ENCODE results near the gene TAF1C.

Gene TAF1C

DNA sequence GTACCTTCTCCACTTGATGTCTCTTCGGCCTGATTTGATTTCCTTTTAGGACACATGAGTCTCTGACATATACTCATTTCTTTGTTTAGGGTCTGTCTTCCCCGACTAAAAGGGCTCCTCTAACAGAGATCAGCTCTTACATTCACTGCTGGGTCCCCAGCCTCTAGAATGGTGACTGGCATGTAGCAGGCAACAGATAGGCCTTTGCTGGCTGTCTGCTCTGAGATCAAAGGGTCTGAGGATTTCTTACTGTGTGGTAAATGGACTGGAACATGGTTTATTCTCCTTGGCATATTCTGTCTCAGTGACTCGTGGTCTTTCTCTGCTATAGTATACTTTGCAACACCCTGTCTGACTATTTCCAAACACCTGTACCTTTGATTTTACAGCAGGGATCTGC, 25.1 kb downstream of the TAF1C start:
- Mint-ChIP-seq H3K27ac (no peak overlapping the region), H3K27me3 (peaks cover 52% of the 10 kb centered on the region), H3K4me3 (no peak overlapping the region), H3K4me1 (peaks cover 11% of the 10 kb centered on the region), H3K9me3 (no peaks in the 10 kb centered on the region)
- DNase-seq (no peak), ATAC-seq (no peak)

DNA sequence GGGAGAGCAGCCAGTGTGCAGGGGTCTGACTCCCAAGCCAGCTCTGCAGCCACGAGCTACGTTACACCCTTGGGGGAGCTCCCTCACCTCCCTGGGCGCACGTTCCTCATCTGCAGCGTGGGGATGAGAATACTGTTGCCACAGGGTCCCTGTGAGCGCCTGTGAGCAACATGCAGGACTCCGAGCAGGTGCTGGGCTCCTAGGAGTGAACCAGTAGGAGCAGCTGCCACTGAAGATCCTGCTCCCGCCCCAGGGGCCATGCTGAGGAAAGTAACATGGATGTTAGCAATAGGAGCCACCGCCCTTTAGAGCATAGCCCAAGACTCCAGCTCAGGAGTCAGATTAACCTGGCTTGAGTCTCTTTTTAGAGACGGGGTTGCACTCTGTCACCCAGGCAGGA, 25.8 kb downstream of the TAF1C start:
- Mint-ChIP-seq H3K4me1 (peaks cover 17% of the 10 kb centered on the region), H3K27me3 (peaks cover 59% of the 10 kb centered on the region), H3K9me3 (no peaks in the 10 kb centered on the region), H3K27ac (no peak overlapping the region), H3K4me3 (no peak overlapping the region)
- no peak for ATAC-seq
- DNase-seq, result no peak

- Mint-ChIP-seq H3K9me3 (no peaks in the 10 kb centered on the region), H3K27me3 (peaks cover 56% of the 10 kb centered on the region), H3K4me3 (no peak overlapping the region), H3K4me1 (peaks cover 17% of the 10 kb centered on the region), H3K27ac (no peak overlapping the region)
- ATAC-seq (no peak), DNase-seq (no peak)
Observed at GRCh38 chr16:84159800-84160199, 27.1 kb downstream of the TAF1C start.

DNA sequence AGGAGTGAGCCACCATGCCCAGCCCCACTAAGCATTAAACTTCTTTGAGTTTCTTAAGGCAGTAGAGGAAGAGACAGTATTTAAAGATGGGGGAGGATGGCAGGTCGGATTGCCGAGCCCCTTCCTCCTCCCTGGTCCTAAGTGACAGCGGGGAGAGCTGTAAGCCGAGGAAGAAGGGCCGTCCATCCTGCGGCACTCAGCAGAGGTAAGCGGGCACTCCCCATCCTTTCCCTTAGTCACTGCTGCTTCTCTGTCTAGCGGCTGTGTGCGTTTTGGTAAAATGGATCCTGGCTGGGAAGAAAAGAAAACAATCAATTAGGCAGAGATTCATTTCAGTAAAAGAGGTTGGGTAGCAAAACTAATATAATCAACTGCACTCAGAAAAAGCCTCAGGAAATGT, 27.9 kb downstream of the TAF1C start:
- H3K27ac Mint-ChIP-seq, result peak overlapping the region in 1 of 2 donors; percentile 59
- ATAC-seq (no peak), DNase-seq (no peak)
- no peak overlapping the region for H3K4me3 Mint-ChIP-seq
- H3K9me3 Mint-ChIP-seq, result no peaks in the 10 kb centered on the region
- peaks cover 48% of the 10 kb centered on the region for H3K27me3 Mint-ChIP-seq
- peaks cover 17% of the 10 kb centered on the region for H3K4me1 Mint-ChIP-seq

DNA sequence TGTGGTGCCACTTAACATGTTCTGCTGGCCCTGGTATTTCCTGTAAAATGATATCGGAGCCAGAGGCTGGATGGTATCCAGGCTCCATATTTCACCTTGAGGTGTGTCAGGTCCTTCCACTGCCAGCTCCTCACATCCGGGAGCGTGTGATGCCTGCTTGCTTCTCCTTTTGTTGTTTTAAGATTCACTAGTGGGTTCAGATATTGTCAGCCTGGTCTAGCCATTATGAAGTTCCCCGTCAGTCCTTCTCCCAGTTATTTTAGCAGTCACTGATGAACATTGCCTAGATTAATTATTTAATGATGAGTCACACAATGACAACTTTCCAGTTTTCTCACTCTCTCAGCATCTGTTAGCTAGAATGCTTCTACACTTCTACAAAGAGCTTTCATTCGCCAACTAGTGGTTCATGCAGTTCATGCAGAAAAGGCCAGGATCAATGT, 30.5 kb downstream of the TAF1C start:
- ATAC-seq (no peak), DNase-seq (no peak)
- Mint-ChIP-seq H3K27me3 (peaks cover 40% of the 10 kb centered on the region), H3K27ac (no peak overlapping the region), H3K9me3 (no peaks in the 10 kb centered on the region), H3K4me1 (peaks cover 17% of the 10 kb centered on the region), H3K4me3 (no peak overlapping the region)

- H3K9me3 Mint-ChIP-seq, result no peaks in the 10 kb centered on the region
- ATAC-seq (no peak), DNase-seq (no peak)
- peaks cover 17% of the 10 kb centered on the region for H3K4me1 Mint-ChIP-seq
- peaks cover 45% of the 10 kb centered on the region for H3K27me3 Mint-ChIP-seq
- peak overlapping the region in 1 of 2 donors; percentile 8 for H3K27ac Mint-ChIP-seq
- no peak overlapping the region for H3K4me3 Mint-ChIP-seq
Observed at GRCh38 chr16:84155771-84156170, 31.1 kb downstream of the TAF1C start.

DNA sequence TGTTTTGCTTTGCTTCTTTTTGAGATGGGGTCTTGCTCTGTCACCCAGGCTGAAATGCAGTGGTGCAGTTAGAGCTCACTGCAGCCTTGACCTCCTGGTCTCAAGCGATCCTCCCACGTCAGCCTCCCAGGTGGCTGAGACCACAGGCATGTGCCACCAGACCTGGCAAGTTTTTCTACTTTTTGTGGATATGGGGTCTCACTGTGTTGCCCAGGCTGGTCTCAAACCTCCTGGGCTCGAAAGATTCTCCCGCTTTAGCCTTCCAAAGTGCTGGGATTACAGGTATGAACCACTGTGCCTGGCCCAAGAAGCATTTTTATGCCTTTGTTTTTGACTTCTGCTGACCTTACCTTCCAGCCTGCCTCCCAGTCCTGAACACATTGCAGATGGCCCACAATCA, 31.6 kb downstream of the TAF1C start:
- no peak overlapping the region for H3K4me3 Mint-ChIP-seq
- no peak for ATAC-seq
- H3K4me1 Mint-ChIP-seq, result peaks cover 17% of the 10 kb centered on the region
- no peak overlapping the region for H3K27ac Mint-ChIP-seq
- H3K9me3 Mint-ChIP-seq, result no peaks in the 10 kb centered on the region
- H3K27me3 Mint-ChIP-seq, result peaks cover 48% of the 10 kb centered on the region
- DNase-seq, result no peak

- no peak overlapping the region for H3K4me3 Mint-ChIP-seq
Observed at GRCh38 chr16:84153660-84154214, 33.1 kb downstream of the TAF1C start.

GRCh38 chr16:84150926-84151325, 35.9 kb downstream of the TAF1C start:
- Mint-ChIP-seq H3K9me3 (no peaks in the 10 kb centered on the region), H3K27me3 (peaks cover 26% of the 10 kb centered on the region), H3K4me3 (no peak overlapping the region), H3K4me1 (no peaks in the 10 kb centered on the region), H3K27ac (no peak overlapping the region)
- DNase-seq (no peak), ATAC-seq (no peak)

More at GRCh38 chr16:84153660-84154214, 33.1 kb downstream of the TAF1C start:
- ATAC-seq, result no peak
- H3K9me3 Mint-ChIP-seq, result no peaks in the 10 kb centered on the region
- DNase-seq, result no peak
- no peak overlapping the region for H3K27ac Mint-ChIP-seq
- peaks cover 12% of the 10 kb centered on the region for H3K4me1 Mint-ChIP-seq
- H3K27me3 Mint-ChIP-seq, result peaks cover 39% of the 10 kb centered on the region

DNA sequence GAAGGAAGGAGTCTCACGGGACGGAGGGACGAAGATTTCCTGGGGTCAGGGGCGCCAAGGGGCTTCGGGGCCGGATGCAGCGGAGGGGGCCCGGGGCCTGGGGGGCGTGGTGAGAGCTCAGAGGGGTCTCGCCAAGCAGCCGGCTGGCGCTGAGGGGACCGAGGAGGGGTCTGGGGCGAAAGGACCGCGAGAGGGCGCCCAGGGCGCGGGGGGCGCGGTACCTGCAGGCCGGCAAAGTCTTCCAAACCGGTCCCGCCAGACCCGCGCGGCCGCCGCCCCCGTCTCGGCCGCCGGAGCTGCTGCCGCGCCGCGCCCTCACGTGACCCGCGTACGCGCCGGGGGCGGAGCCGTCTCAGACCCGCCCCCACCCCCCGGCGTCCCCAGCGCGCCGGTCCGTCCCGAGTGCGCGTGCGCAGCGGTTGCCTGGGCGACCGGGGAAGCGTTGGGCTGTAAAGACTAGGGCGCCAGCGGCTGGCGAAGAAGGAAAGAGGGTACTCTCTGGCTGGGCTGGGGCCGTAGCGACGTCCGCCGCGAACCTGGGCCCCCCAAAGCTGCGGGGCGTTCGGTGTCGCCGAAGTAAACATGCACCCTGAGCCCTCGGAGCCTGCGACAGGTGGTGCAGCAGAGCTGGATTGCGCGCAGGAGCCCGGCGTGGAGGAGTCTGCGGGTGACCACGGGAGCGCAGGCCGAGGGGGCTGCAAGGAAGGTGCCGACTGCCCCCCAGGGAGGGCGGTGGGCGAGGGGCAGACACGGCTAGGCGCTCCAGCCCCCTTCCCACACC, 41.8 kb downstream of the TAF1C start, which contains the start of the genes DNAAF1 and HSDL1:
Gene DNAAF1, plus strand, starts transcription at position 450 of the 781 bp plus-strand sequence. Its CDS starts 133 bp downstream, at position 583.
Gene HSDL1, minus strand, starts transcription at position 319 of the 781 bp plus-strand sequence. CDS start 13,856 bp downstream, outside the sequence.
- H3K4me3 Mint-ChIP-seq, result peak within 1 kb of the TSS; percentile 87 to 98

GRCh38 chr16:84144209-84144858, 42.5 kb downstream of the TAF1C start:
- ATAC-seq (peak; percentile 58), DNase-seq (peak; percentile 36 to 48)
- Mint-ChIP-seq H3K4me3 (peak overlapping the region; percentile 87 to 98), H3K4me1 (peaks cover 35% of the 10 kb centered on the region), H3K27ac (peak overlapping the region; percentile 70 to 92), H3K9me3 (no peaks in the 10 kb centered on the region), H3K27me3 (peaks cover 9% of the 10 kb centered on the region)

More for the DNA sequence above, 41.8 kb downstream of the TAF1C start, which contains the start of the genes DNAAF1 and HSDL1:
- peak; percentile 84 for ATAC-seq
- Mint-ChIP-seq H3K9me3 (no peaks in the 10 kb centered on the region), H3K4me1 (peaks cover 28% of the 10 kb centered on the region), H3K27me3 (peaks cover 9% of the 10 kb centered on the region), H3K27ac (peak within 1 kb of the TSS; percentile 70 to 92)
- DNase-seq, result peak; percentile 90 to 94

- Mint-ChIP-seq H3K9me3 (no peaks in the 10 kb centered on the region), H3K4me3 (peak overlapping the region; percentile 87 to 98), H3K4me1 (peaks cover 41% of the 10 kb centered on the region), H3K27me3 (peaks cover 9% of the 10 kb centered on the region), H3K27ac (no peak overlapping the region)
- no peak for DNase-seq
- no peak for ATAC-seq
Observed at GRCh38 chr16:84143784-84144199, 43.1 kb downstream of the TAF1C start.

DNA sequence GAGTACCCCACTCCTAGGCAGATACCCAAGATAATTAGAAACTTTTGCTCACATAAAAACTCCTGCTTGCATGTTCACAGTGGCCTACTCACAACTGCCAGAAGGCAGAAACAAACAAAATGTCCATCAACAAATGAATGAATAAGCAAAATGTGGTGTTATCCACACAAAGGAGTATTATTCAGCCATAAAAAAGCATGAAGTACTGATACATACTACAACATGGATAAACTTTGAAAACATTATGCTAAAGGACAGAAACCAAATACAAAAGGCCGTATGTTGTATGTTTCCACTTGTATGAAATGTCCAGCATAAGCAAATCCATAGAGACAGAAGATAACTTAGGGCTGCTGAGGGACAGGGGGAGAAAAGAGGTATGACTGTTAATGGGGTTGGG, 43.8 kb downstream of the TAF1C start:
- peaks cover 9% of the 10 kb centered on the region for H3K27me3 Mint-ChIP-seq
- no peak overlapping the region for H3K27ac Mint-ChIP-seq
- no peak overlapping the region for H3K4me3 Mint-ChIP-seq
- DNase-seq, result no peak
- no peak for ATAC-seq
- H3K9me3 Mint-ChIP-seq, result no peaks in the 10 kb centered on the region
- H3K4me1 Mint-ChIP-seq, result peaks cover 45% of the 10 kb centered on the region

GRCh38 chr16:84141143-84141670, 45.6 kb downstream of the TAF1C start:
- Mint-ChIP-seq H3K27ac (no peak overlapping the region), H3K4me1 (peaks cover 64% of the 10 kb centered on the region), H3K9me3 (no peaks in the 10 kb centered on the region), H3K4me3 (peak overlapping the region in 1 of 2 donors; percentile 32), H3K27me3 (peaks cover 2% of the 10 kb centered on the region)
- peak; percentile 13 for ATAC-seq
- peak; percentile 36 to 42 for DNase-seq

DNA sequence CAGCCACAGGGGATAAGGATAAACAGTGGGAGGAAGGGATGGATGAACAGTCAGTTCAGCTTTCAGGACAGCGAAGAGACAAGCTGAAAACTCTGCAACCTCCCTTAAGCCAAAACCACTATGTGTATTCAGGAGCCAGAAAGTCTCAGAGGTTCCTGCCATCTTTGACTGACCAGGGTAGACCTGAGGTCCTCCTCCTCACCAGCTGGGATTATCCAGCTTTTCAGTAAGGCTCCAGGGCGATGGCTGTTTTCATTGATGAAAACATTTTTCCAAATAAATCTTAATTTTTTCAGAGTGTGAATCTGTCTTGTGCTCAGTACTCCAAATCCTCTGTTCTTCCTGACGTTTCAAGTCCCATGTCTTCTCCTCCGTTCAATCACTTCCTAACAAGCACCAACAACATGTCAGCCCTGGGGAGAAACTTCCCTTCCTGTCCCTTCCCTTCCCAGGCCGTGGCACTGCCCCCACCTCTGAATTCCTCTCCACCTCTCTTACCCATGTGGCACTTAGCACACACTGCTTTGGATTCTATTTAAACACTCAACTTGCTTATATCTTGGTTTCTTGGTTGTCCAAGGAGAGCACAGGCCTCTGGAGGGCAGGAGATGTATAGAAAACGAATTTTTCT, 47.1 kb downstream of the TAF1C start:
- DNase-seq, result no peak
- H3K27me3 Mint-ChIP-seq, result no peaks in the 10 kb centered on the region
- H3K27ac Mint-ChIP-seq, result no peak overlapping the region
- no peaks in the 10 kb centered on the region for H3K9me3 Mint-ChIP-seq
- no peak for ATAC-seq
- H3K4me1 Mint-ChIP-seq, result peaks cover 69% of the 10 kb centered on the region
- no peak overlapping the region for H3K4me3 Mint-ChIP-seq
